ENCODE measurements around the gene CD74.

DNA sequence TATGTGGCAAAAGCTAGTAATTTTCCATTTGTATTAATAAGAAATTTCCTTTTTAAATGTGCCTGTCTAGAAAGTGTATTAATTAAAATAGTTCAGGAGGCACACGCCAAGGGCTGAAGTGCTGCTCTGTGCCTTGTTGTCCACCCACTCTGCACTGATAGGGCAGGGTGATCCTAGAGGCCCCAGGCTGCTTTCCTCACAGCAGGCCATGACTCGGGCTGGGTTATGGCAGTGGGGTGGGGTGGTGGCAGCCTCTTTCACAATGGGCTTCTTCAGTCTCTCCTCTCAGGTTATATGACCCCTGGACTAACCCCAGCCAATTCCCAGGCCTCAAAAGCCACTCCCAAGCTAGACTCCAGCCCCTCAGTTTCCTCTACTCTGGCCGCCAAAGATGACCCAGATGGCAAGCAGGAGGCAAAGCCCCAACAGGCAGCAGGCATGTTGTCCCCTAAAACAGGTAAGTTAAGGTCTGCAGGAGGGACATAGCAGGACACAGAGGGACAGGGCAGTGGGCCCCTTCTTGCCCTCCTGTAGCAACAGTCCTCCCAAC is 19.5 kb downstream of the CD74 start:
- TF ChIP-seq MXI1 (IDR thresholded peaks at IDR 0.05; ENCODE audit: borderline replicate concordance, low read depth, low read length) (no peak), ZNF510 (CRISPR knock-in tag; IDR thresholded peaks at IDR 0.05; ENCODE audit: low read depth) (no peak), ZNF317 (CRISPR knock-in tag; IDR thresholded peaks at IDR 0.05) (no peak), KMT2A (CRISPR knock-in tag; IDR thresholded peaks at IDR 0.05) (no peak), ZNF558 (CRISPR knock-in tag; IDR thresholded peaks at IDR 0.05; ENCODE audit: borderline replicate concordance) (no peak), MED8 (CRISPR knock-in tag; IDR thresholded peaks at IDR 0.05; ENCODE audit: insufficient replicate concordance) (no peak), BHLHE40 (IDR thresholded peaks at IDR 0.05; ENCODE audit: low read length) (no peak), POLR2A (IDR thresholded peaks at IDR 0.05; ENCODE audit: insufficient read depth in 1 of 2, low read depth in 2 of 2, low read length in 2 of 2) (no peak), JUND (CRISPR knock-in tag; IDR thresholded peaks at IDR 0.05) (no peak)
- TF ChIP-seq, protein P1, sequence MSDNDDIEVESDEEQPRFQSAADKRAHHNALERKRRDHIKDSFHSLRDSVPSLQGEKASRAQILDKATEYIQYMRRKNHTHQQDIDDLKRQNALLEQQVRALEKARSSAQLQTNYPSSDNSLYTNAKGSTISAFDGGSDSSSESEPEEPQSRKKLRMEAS (IDR thresholded peaks at IDR 0.05): no peak
- TF ChIP-seq, protein P2, sequence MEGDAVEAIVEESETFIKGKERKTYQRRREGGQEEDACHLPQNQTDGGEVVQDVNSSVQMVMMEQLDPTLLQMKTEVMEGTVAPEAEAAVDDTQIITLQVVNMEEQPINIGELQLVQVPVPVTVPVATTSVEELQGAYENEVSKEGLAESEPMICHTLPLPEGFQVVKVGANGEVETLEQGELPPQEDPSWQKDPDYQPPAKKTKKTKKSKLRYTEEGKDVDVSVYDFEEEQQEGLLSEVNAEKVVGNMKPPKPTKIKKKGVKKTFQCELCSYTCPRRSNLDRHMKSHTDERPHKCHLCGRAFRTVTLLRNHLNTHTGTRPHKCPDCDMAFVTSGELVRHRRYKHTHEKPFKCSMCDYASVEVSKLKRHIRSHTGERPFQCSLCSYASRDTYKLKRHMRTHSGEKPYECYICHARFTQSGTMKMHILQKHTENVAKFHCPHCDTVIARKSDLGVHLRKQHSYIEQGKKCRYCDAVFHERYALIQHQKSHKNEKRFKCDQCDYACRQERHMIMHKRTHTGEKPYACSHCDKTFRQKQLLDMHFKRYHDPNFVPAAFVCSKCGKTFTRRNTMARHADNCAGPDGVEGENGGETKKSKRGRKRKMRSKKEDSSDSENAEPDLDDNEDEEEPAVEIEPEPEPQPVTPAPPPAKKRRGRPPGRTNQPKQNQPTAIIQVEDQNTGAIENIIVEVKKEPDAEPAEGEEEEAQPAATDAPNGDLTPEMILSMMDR (CRISPR knock-in tag; IDR thresholded peaks at IDR 0.05): no peak

All from HepG2 (cell line).